Activated CD4-positive, alpha-beta memory T cell treated with anti-CD3 and anti-CD28 coated beads for 36 hours (primary cell): ENCODE data around the gene SLC1A4. TPM values are rescaled to one million over a fixed set of nuclear protein-coding genes. Genes with fewer than 3 reads are reported as not detected.

Experiments used
- CTCF ChIA-PET: fragments of 350-600 bp; sonication (Branson Sonifier 250); formaldehyde crosslinking; loops from one replicate; lab custom pipeline; 2021; ENCODE audit warnings: antibody characterized with exemption, inconsistent platforms; lab: Charles Lee
- POLR2A ChIA-PET: fragments of 350-600 bp; sonication (Branson Sonifier 250); formaldehyde crosslinking; loops from one replicate; lab custom pipeline; 2021; ENCODE audit warnings: antibody characterized with exemption; lab: Charles Lee
- DNase-seq: peaks from one replicate; pipeline ENCODE4 v3.0.0-alpha.2; 2020
- H3K27ac Mint-ChIP-seq: one replicate; pipeline ENCODE4 v1.8.0; 2021; ENCODE audit warnings: mixed read lengths
- H3K27me3 Mint-ChIP-seq: one replicate; pipeline ENCODE4 v1.8.0; 2021; ENCODE audit warnings: mixed read lengths
- H3K36me3 Mint-ChIP-seq: one replicate; pipeline ENCODE4 v1.8.0; 2021; ENCODE audit warnings: mixed read lengths
- H3K4me1 Mint-ChIP-seq: one replicate; pipeline ENCODE4 v1.8.0; 2021; ENCODE audit warnings: low read depth, mixed read lengths
- H3K4me3 Mint-ChIP-seq: one replicate; pipeline ENCODE4 v1.8.0; 2021; ENCODE audit warnings: mild to moderate bottlenecking, mixed read lengths
- H3K9me3 Mint-ChIP-seq: one replicate; pipeline ENCODE4 v1.8.0; 2021; ENCODE audit warnings: mixed read lengths
- intact Hi-C: fragments of 100-400 bp; cut with micrococcal nuclease; formaldehyde crosslinking; loops from one replicate; pipeline ENCODE4 v1.15.1; 2023
- total RNA-seq, 2 experiments: library from RNA; stranded (reverse); gene quantifications; one replicate each; pipeline ENCODE4 v1.2.3, GENCODE V29; 2021

Gene SLC1A4
- total RNA-seq, 2 experiments from 2014 or later = 15.9 TPM

DNA sequence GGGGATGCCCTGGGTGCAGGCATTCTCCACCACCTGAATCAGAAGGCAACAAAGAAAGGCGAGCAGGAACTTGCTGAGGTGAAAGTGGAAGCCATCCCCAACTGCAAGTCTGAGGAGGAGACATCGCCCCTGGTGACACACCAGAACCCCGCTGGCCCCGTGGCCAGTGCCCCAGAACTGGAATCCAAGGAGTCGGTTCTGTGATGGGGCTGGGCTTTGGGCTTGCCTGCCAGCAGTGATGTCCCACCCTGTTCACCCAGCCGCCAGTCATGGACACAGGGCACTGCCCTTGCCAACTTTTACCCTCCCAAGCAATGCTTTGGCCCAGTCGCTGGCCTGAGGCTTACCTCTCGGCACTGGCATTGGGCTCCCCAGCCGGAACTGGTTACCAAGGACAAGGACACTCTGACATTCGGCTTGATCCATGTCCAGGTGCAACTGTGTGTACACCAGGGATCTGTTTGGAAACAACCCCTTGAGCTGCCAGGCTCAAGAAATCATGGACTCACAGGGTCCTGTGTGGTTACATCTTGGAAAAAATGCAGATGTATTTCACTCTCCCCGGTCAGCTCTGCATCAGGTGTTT is 31.8 kb downstream of the SLC1A4 start:
- POLR2A ChIA-PET = no interaction called here
- H3K4me1 Mint-ChIP-seq = no peaks in the 10 kb centered on the region
- peaks cover 37% of the 10 kb centered on the region for H3K36me3 Mint-ChIP-seq
- no peak for DNase-seq
- H3K4me3 Mint-ChIP-seq = no peak overlapping the region
- no peak overlapping the region for H3K27ac Mint-ChIP-seq
- H3K27me3 Mint-ChIP-seq = no peaks in the 10 kb centered on the region
- CTCF ChIA-PET = no interaction called here
- intact Hi-C loops = no loop called here
- no peaks in the 10 kb centered on the region for H3K9me3 Mint-ChIP-seq

DNA sequence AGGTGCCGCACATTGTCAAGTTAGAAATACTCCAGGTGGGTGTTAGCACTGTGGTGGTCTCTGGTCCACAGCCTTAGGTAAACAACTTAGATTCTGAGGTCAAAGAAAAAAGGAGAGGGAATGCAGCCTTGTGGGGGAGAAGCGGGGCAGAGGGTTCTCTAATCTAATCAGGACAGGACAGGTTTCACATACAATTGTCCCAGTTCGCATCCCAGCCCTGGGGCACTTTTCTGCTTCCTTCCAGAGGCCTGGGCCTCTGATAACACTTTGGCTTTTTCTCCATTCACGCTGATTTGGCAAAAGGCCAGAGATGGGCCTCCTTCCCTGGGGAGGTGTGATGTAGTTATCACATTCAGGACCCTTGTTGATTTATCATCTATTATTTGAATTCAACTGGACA is 32.5 kb downstream of the SLC1A4 start:
- POLR2A ChIA-PET = no interaction called here
- DNase-seq = no peak

DNA sequence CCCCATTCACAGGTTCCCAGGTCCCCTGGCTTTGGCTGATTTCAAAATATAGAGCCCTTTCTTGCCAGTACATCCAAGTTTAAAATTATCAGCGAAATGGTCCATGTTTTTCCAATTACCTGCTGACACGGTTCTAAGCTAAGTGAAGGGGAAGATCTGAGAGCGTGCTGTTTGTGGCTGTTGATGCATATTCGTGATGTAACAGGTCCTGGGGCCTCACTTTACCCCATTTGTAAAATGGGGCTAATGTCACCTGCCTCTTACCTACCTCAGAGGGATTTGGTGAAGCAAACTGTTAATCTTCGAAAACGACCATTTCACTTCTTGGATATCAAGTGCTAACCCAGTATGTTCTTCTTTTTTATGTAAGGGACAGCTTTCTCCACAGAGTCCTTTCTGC is 33.0 kb downstream of the SLC1A4 start:
- intact Hi-C loops = no loop called here
- DNase-seq = no peak
- ChIA-PET POLR2A (no interaction called here), CTCF (no interaction called here)
- Mint-ChIP-seq H3K27me3 (no peaks in the 10 kb centered on the region), H3K4me1 (no peaks in the 10 kb centered on the region), H3K36me3 (peaks cover 29% of the 10 kb centered on the region), H3K4me3 (no peak overlapping the region), H3K27ac (no peak overlapping the region), H3K9me3 (no peaks in the 10 kb centered on the region)

More for the DNA sequence above, 32.5 kb downstream of the SLC1A4 start:
- Mint-ChIP-seq H3K9me3 (no peaks in the 10 kb centered on the region), H3K4me1 (no peaks in the 10 kb centered on the region), H3K36me3 (peaks cover 34% of the 10 kb centered on the region), H3K4me3 (no peak overlapping the region), H3K27ac (no peak overlapping the region), H3K27me3 (no peaks in the 10 kb centered on the region)
- CTCF ChIA-PET = no interaction called here
- intact Hi-C loops = no loop called here

DNA sequence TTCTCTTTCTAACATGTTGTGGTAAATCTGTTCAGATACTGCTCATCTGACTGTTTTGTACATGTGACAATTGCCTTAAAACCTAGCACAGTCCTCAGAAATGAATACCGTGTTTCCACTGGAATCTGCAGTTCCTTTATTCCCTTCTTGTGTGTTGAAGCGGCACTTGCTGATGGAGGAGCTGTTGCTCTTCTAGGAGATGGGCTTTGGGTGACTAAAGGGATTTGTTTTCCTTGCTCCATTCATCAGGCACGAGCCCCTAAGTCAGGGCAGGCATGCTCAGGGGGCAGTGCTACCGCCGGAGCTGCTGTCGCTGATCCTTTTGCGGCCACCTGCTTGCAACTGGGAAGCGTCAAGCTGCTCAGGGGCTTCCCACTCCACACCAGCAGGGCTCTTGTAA is 34.5 kb downstream of the SLC1A4 start:
- Mint-ChIP-seq H3K4me1 (no peaks in the 10 kb centered on the region), H3K9me3 (no peaks in the 10 kb centered on the region), H3K27ac (no peak overlapping the region), H3K4me3 (no peak overlapping the region), H3K27me3 (no peaks in the 10 kb centered on the region), H3K36me3 (peaks cover 15% of the 10 kb centered on the region)
- intact Hi-C loops = no loop called here
- ChIA-PET POLR2A (no interaction called here), CTCF (interaction anchor here (0.8 kb wide), 1 partner anchor 151 kb away, joined by 3 read pairs; no protein-coding TSS in a partner anchor)
- no peak for DNase-seq

DNA sequence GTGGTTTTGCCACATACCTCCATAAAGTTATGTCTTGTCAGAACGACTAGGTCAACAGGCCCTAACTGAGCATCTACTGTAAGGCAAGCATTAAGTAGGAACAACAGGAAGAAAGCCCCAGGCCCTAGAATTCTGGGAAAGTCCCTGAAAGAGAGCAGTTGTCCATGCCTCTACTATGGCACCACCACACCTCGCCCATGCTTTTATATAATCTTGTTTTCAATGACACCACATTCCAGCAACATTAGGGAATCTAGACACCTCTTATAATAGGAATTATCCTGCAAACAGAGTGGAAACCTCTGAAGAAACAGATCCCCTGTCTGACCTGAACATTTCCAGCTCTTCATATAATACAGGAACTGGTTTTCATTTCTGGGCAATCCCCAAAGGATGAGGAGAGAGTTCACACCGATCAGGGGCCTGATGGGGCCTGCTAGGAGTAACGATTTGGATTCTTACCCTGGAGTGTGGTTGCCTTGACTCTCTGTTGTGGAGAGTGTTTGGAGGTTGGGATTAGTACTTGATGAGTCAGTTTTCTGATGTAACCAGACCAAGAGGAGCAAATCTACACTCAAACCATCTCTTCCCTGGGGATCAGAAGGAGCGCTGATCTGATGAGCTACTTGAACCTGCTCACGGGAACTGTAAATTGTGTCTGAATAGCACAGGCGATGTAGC is 35.1 kb downstream of the SLC1A4 start:
- ChIA-PET POLR2A (no interaction called here), CTCF (interaction anchor here (0.8 to 1.2 kb wide), 2 partner anchors 106 to 152 kb away, joined by 3 read pairs; no protein-coding TSS in a partner anchor)
- Mint-ChIP-seq H3K4me3 (no peak overlapping the region), H3K27me3 (no peaks in the 10 kb centered on the region), H3K27ac (no peak overlapping the region), H3K4me1 (no peaks in the 10 kb centered on the region), H3K36me3 (peaks cover 10% of the 10 kb centered on the region), H3K9me3 (no peaks in the 10 kb centered on the region)
- no peak for DNase-seq
- intact Hi-C loops = no loop called here

DNA sequence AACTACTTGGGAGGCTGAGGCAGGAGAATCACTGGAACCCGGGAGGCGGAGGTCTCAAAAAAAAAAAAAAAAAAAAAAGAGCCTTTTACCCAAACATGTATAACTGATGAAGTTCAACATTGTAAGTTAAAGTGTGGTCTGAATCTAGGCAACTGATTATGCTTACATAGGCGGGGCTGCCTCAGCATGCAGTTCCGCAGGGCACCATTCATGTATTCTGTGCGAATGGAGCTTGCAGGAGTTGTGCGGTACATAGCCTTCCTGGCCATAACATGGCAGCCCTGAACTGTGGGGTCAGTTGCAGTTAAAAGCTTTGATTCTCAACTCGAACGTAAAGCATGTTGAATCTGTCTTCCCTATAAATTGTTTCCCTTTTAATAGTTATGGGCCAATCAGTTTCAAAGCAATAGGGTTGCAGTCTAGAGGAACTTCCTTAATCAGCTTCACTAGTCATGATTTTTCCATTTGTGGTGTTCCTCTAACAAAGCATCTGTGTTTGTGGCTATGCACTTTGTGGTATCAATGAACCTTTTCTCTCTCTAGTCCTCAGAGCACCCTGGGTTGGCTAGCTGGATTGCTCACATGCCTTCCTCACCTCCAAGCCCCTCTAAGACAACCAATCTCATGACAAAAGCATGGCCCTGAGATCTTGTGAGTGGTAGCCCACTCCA is 36.4 kb downstream of the SLC1A4 start:
- ChIA-PET POLR2A (no interaction called here), CTCF (interaction anchor here (0.6 to 1.2 kb wide), 4 partner anchors 108 to 457 kb away, joined by 3 to 4 read pairs (median 4); no protein-coding TSS in a partner anchor)
- Mint-ChIP-seq H3K36me3 (peaks cover 8% of the 10 kb centered on the region), H3K4me1 (peaks cover 1% of the 10 kb centered on the region), H3K27me3 (no peaks in the 10 kb centered on the region), H3K9me3 (no peaks in the 10 kb centered on the region), H3K27ac (no peak overlapping the region), H3K4me3 (no peak overlapping the region)
- intact Hi-C loops = no loop called here
- no peak for DNase-seq

DNA sequence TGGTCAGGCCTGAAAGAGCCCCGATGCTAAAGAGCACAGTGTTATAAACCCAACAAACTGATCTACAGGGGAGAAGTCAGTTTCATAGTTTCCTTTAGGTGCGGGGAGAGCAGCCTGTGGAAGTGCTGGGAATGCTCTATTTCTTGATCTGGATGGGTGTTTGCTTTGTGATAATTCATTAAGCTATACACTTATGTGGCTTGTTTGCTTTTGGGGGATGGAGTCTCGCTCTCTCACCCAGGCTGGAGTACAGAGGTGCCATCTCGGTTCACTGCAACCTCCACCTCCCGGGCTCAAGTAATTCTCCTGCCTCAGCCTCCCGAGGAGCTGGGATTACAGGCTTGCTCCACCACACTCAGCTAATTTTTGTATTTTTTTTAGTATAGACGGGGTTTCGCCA is 37.0 kb downstream of the SLC1A4 start:
- intact Hi-C loops = no loop called here
- Mint-ChIP-seq H3K27me3 (no peaks in the 10 kb centered on the region), H3K4me1 (peaks cover 7% of the 10 kb centered on the region), H3K27ac (no peak overlapping the region), H3K9me3 (no peaks in the 10 kb centered on the region), H3K4me3 (no peak overlapping the region), H3K36me3 (peaks cover 6% of the 10 kb centered on the region)
- ChIA-PET POLR2A (no interaction called here), CTCF (interaction anchor here (1.0 to 1.2 kb wide), 2 partner anchors 108 to 111 kb away, joined by 4 read pairs; no protein-coding TSS in a partner anchor)
- no peak for DNase-seq

DNA sequence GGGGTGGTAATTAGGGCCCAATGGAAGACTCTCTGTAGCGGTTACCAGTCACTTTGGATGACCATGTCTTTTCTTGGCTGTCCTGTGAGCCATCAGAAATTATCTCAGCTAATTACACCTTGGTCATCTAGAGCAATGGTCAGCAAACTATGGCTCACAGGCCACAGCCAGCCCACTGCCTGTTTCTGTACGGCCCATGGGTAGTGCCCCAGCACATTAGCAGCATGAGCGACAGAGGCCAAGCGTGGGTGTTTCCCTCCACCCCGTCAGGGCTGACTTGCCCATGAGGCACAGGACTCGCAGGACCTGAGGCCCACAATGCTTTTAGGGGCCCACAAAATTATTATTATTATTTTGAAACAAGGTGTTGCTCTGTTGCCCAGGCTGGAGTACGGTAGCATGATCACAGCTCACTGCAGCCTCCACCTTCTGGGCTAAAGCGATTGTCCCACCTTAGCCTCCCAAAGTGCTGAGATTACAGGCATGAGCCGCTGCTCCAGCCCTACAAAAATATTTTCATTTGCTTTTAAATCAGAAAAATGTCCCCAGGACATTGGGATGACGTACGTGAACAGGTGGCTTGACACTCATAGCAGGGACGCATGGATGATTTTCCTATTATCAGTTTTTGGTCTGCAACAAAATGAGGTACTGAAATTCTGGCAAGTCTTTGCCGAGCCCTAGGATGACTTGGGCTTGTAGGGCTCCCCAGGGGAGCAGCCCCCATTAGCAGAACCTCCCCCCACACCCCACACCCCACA is 37.7 kb downstream of the SLC1A4 start:
- no peak overlapping the region for H3K27ac Mint-ChIP-seq
- H3K4me1 Mint-ChIP-seq = peaks cover 14% of the 10 kb centered on the region
- ChIA-PET CTCF (interaction anchor here (1.0 to 1.2 kb wide), 2 partner anchors 109 to 112 kb away, joined by 4 read pairs; no protein-coding TSS in a partner anchor), POLR2A (no interaction called here)
- no peak overlapping the region for H3K4me3 Mint-ChIP-seq
- no peak for DNase-seq
- H3K27me3 Mint-ChIP-seq = no peaks in the 10 kb centered on the region
- peaks cover 2% of the 10 kb centered on the region for H3K36me3 Mint-ChIP-seq
- no peaks in the 10 kb centered on the region for H3K9me3 Mint-ChIP-seq
- intact Hi-C loops = no loop called here

DNA sequence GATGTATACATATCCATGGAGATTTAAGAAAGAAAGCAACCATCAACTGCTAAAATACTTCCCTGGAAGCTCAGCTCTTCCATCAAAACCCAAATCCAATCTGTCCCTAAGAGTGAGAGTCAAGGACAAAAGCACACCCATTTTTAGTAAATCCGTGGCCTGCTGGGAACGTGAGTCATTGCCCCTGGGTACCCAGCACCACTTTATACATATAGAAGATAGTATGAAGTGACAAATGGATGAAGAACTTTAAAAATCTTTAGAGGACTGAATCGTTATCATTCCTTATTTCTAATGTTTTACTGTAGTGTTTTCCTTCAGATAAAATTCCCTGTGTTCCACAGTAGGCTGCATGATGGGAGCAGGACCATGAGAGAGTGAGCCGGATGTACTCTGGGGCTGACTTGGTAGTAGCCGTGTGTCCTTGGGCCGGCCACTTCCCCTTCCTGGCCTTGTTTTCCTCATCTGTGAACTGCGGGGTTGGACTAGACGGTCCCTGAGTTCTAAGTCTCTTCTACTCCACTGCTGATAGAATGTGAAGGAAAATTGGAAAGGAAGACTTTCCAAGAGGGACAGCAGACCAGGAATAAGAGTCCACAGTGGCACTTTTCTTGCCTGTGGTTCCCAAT is 38.5 kb downstream of the SLC1A4 start:
- no peak for DNase-seq
- no peaks in the 10 kb centered on the region for H3K9me3 Mint-ChIP-seq
- no peaks in the 10 kb centered on the region for H3K27me3 Mint-ChIP-seq
- no peak overlapping the region for H3K4me3 Mint-ChIP-seq
- POLR2A ChIA-PET = no interaction called here
- peaks cover 2% of the 10 kb centered on the region for H3K36me3 Mint-ChIP-seq
- CTCF ChIA-PET = no interaction called here
- H3K4me1 Mint-ChIP-seq = peaks cover 23% of the 10 kb centered on the region
- intact Hi-C loops = no loop called here
- H3K27ac Mint-ChIP-seq = no peak overlapping the region

DNA sequence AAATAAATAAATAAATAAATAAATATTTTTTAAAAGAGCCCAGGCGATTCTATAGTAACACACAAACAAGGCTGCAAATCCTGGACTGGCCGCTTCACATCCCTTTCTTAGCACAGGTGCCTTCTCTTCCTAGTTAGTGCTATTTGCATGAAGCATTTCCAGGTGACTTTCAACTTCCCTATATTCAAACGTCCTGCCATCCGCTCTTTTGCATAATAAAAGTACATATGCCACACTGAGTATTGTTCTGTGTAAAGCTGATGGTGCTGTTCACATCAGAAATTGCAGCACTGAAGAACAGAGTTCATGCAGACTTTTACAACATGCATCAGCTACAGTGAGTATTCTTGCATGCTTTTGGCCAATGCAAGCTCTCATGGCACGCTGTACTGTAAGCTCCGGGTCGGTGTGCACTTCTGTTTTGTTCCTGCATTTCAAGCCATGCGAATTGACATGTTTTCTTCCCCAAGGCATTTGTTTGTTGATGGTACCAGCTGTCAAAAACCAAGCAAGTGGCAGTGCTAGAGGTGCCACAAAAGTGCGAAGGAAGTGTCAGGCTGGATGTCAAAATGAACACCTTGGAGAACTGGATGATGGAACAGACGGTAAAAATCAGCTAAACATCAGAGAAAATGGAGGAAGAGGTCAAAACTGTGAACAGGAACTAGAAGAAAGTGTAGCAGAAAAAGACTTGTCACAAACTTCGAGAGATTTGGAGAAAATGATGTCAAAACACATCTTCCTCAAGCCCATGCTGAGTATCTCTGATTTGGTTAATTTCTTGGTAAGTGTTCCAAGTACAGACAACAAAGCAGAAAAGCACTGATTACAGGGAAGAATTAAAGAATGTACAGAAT is 41.5 kb downstream of the SLC1A4 start:
- Mint-ChIP-seq H3K9me3 (no peaks in the 10 kb centered on the region), H3K27me3 (no peaks in the 10 kb centered on the region), H3K27ac (no peak overlapping the region), H3K36me3 (no peaks in the 10 kb centered on the region), H3K4me3 (no peak overlapping the region), H3K4me1 (peaks cover 23% of the 10 kb centered on the region)
- POLR2A ChIA-PET = interaction anchor here (1.0 kb wide), 1 partner anchor 86 kb away, joined by 3 read pairs; no protein-coding TSS in a partner anchor
- DNase-seq = no peak
- CTCF ChIA-PET = interaction anchor here (0.6 to 14.0 kb wide), 6 partner anchors 9 to 274 kb away, joined by 3 to 232 read pairs (median 4); no protein-coding TSS in a partner anchor
- intact Hi-C loops = no loop called here
